BJ (cell line): ENCODE data around the gene PRKCZ. TPM values are rescaled to one million over a fixed set of nuclear protein-coding genes. Genes with fewer than 3 reads are reported as not detected.

Experiments used
- CTCF ChIA-PET: fragments of 350-600 bp; formaldehyde crosslinking; extraction: SDS; loops from one replicate; lab custom pipeline; 2021; ENCODE audit warnings: antibody characterized with exemption, inconsistent platforms; lab: Yijun Ruan, JAX
- POLR2A ChIA-PET: fragments of 300-600 bp; sonication (Branson Sonifier 250); formaldehyde crosslinking; extraction: SDS; loops from one replicate; lab custom pipeline; 2021; ENCODE audit warnings: antibody characterized with exemption; lab: Charles Lee
- DNase-seq: peaks from one replicate; pipeline ENCODE4 v3.0.0-alpha.2; 2011; ENCODE audit warnings: low read depth
- H3K27me3 ChIP-seq: 2 replicates; pipeline ENCODE4 v1.6.0; 2011; ENCODE audit warnings: low read length; ENCODE audit not compliant: control insufficient read depth, insufficient read depth
- H3K36me3 ChIP-seq: 2 replicates; pipeline ENCODE4 v1.5.1; 2011; ENCODE audit warnings: low read length; ENCODE audit not compliant: control insufficient read depth, insufficient read depth
- H3K4me3 ChIP-seq: 2 replicates; pipeline ENCODE4 v1.5.1; 2011; ENCODE audit warnings: low read depth, mild to moderate bottlenecking, control low read depth, low read length
- polyA plus RNA-seq: library from polyadenylated mRNA; depleted of rRNA; stranded (reverse); fragments of >200 nt; gene quantifications from 2 replicates; pipeline ENCODE4 v1.2.3, GENCODE V29; 2011
- TF ChIP-seq, protein P1 (sequence below): IDR thresholded peaks from 2 replicates; pipeline ENCODE4 v1.5.1; 2011; ENCODE audit warnings: low read depth, mild to moderate bottlenecking, control low read depth, inconsistent platforms, low read length, moderate library complexity; ENCODE audit not compliant: insufficient read depth

The PRKCZ gene
- polyA plus RNA-seq, 1 experiment, result 2.3 TPM

DNA sequence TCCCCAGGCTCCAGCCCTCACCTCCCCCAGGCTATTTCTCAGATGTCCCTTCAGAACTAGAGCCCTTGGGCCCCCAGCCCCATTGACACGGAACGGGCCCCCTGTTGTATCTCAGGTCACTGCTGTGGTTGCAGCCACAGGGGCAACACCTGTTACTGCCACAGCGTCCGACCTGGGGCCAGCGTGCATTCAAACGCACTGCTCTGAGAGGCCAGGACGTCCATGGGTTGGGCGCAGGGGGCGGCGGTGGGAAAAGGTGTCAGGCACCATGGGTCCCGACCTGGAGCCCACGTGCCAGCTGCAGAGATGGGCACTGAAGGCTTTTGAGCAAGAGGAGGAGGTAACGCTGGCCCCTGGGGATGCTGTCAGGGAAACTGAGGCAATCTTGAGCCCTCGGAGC lies 131.1 kb downstream of the PRKCZ start:
- H3K36me3 ChIP-seq, result peaks cover 4% of the 10 kb centered on the region
- TF ChIP-seq, protein P1, sequence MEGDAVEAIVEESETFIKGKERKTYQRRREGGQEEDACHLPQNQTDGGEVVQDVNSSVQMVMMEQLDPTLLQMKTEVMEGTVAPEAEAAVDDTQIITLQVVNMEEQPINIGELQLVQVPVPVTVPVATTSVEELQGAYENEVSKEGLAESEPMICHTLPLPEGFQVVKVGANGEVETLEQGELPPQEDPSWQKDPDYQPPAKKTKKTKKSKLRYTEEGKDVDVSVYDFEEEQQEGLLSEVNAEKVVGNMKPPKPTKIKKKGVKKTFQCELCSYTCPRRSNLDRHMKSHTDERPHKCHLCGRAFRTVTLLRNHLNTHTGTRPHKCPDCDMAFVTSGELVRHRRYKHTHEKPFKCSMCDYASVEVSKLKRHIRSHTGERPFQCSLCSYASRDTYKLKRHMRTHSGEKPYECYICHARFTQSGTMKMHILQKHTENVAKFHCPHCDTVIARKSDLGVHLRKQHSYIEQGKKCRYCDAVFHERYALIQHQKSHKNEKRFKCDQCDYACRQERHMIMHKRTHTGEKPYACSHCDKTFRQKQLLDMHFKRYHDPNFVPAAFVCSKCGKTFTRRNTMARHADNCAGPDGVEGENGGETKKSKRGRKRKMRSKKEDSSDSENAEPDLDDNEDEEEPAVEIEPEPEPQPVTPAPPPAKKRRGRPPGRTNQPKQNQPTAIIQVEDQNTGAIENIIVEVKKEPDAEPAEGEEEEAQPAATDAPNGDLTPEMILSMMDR, result no peak
- DNase-seq, result no peak
- POLR2A ChIA-PET, result no interaction called here
- no peaks in the 10 kb centered on the region for H3K27me3 ChIP-seq
- H3K4me3 ChIP-seq, result no peak overlapping the region
- CTCF ChIA-PET, result no interaction called here

GRCh38 chr1:2181752-2182151 lies 131.5 kb downstream of the PRKCZ start:
- no peak for DNase-seq
- ChIA-PET POLR2A (no interaction called here), CTCF (interaction anchor here (1.4 kb wide), 1 partner anchor 42 kb away, joined by 3 read pairs; no protein-coding TSS in a partner anchor)
- H3K27me3 ChIP-seq, result no peaks in the 10 kb centered on the region
- peaks cover 4% of the 10 kb centered on the region for H3K36me3 ChIP-seq
- H3K4me3 ChIP-seq, result no peak overlapping the region
- TF ChIP-seq, protein P1, result no peak

DNA sequence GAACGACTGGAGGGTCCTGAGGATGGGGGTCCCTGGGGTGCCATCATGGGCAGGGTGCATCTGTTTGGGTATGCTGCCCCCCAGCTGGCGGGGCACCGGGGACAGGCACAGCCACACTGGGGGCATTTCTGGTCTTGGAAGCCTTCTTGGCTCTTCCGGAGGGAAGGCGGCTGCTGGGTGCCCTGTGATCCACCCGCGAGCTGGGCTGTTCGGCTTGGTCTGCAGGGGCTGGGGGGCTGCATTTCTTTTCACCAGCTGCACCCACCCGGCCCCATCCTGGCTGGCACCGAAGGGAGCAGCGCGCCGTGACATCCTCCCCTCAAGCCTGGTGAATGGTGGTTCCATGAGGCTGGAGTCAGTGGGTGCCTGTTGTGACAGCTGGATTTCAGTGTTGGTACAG lies 132.2 kb downstream of the PRKCZ start:
- H3K27me3 ChIP-seq, result no peaks in the 10 kb centered on the region
- POLR2A ChIA-PET, result no interaction called here
- H3K36me3 ChIP-seq, result peaks cover 4% of the 10 kb centered on the region
- CTCF ChIA-PET, result interaction anchor here (0.7 to 2.6 kb wide), 3 partner anchors 8 to 42 kb away, joined by 3 to 14 read pairs (median 5); no protein-coding TSS in a partner anchor
- TF ChIP-seq, protein P1, result no peak
- DNase-seq, result no peak
- H3K4me3 ChIP-seq, result no peak overlapping the region

- no peaks in the 10 kb centered on the region for H3K27me3 ChIP-seq
- CTCF ChIA-PET, result interaction anchor here (0.9 to 2.6 kb wide), 2 partner anchors 9 to 11 kb away, joined by 3 to 14 read pairs; partner anchors contain the start of gene FAAP20
- TF ChIP-seq, protein P1, result no peak
- POLR2A ChIA-PET, result no interaction called here
- peaks cover 4% of the 10 kb centered on the region for H3K36me3 ChIP-seq
- no peak for DNase-seq
- no peak overlapping the region for H3K4me3 ChIP-seq
These were observed 133.7 kb downstream of the PRKCZ start for GRCh38 chr1:2183937-2184334.

GRCh38 chr1:2184531-2184930 lies 134.3 kb downstream of the PRKCZ start:
- ChIA-PET CTCF (interaction anchor here (0.9 to 2.6 kb wide), 2 partner anchors 10 kb away, joined by 3 to 14 read pairs; partner anchors contain the start of gene FAAP20), POLR2A (no interaction called here)
- TF ChIP-seq, protein P1, result no peak
- Histone ChIP-seq H3K36me3 (peaks cover 4% of the 10 kb centered on the region), H3K27me3 (no peaks in the 10 kb centered on the region), H3K4me3 (no peak overlapping the region)
- DNase-seq, result no peak
